Activated CD4-positive, alpha-beta T cell treated with anti-CD3 and anti-CD28 coated beads, Interleukin-2, Interleukin-6, amounts not matched to agents 100 ng/mL and 50 ng/mL, durations not matched to agents 16 hours and 8 hours (primary cell): ENCODE measurements around the gene GANC.
A peak's percentile ranks its signal among the peaks of the same experiment; 100 is the strongest.
"Not testable (repeated sequence)": the region's sequence is repeated elsewhere in the genome, so short reads cannot be mapped to it uniquely, and the experiment has no call there.

ENCODE experiments used
- DNase-seq: peaks from one replicate; pipeline ENCODE4 v3.0.0-alpha.2; 2020

GANC gene

DNA sequence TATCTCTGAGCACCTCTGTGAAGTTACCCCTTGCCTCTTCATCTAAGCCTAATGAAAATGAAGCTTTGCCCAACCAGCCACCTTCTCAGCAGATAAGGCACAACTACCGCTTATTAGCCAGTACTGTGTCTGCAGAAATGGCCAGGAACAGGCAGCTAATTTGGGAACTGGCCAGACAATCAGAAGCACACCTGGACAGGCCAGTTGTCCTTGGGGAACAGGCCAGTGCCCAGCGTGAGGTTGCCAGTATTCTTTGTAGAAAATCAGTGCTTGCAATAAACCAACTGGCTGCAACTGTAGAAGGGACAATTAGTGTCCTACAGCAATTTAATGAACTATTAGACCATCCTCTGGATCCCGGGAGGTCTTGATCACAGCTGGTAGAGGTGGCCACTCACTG lies 10.7 kb downstream of the GANC start:
- DNase-seq = no peak

DNA sequence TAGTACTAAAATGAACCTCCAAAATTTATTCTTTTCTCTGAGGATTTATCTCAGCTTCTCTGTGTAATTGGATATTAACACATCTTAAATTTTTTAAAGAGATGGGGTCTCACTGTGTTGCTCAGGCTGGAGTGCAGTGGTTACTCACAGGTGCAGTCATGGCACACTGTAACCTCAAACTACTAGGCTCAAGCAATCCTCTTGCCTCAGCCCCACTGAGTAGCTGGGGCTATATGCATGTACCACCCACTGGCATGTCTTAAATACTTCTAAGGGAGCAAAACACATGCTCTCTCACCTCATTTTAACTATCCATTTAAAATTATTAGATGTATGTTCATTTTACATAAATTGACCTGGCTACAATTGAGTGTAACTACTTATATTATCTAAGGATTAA lies 11.6 kb downstream of the GANC start:
- no peak for DNase-seq

DNA sequence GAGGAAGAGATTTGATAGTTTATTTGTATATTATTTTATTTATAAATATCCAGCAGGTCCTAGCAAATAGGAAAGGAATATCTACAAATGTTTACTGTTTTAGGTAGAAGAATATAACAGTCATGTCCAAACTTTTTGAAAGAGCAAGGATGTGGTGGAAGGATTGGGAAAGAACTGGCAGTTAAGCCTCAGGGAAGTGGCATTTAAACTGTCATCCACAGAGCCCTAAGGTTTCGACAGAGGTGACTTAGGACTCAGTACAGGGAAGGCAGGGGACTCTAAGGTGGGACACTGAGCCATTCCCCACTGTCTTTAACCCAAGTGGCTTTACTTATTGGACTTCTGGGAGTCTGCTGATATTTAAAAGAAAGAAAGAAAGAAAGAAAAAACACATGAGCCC lies 12.0 kb downstream of the GANC start:
- DNase-seq = no peak

DNA sequence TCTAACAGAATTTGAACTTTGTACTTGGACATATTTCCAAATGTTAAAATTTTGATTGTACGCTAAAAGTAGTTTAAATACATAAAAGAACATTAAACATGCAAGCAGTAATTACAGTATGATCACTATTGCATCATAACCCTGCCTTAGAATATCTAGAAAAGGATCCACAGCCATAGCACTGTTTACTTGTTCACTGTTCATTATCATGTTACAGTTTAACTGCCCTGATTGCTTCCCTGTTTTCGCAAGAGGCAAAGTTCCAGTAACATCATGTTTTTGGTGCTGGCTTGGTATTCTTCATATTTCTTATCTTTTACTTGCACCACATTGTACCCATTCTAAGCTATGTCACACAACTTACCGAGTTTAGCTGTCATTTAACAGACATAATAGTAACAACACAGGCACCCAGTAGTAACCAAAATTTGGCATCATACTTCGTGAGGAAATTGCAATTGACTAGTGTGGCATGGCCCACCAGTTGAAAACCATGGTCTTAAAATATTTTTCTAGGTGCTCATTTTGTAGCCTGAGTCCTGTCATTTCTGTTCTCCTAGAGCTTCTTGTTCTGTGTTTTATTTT lies 13.5 kb downstream of the GANC start:
- no peak for DNase-seq

DNA sequence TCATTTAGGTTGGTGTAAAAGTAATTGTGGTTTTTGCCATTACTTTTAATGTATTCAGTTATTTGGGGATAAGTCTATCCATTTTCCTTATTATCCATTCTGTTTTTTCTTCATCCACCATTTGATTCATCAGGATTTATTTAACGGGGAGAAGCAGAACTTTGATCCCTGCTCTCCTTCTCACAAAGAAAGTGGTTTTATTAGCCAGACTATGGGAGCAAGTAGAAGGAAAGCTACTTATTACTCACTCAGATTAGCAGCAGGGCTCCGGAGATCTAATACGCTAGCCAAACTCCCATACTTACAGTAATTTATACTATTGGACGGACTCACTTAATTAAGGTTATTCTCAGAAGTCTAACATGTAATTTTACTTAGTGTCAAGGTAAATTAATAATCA lies 14.9 kb downstream of the GANC start:
- no peak for DNase-seq

DNA sequence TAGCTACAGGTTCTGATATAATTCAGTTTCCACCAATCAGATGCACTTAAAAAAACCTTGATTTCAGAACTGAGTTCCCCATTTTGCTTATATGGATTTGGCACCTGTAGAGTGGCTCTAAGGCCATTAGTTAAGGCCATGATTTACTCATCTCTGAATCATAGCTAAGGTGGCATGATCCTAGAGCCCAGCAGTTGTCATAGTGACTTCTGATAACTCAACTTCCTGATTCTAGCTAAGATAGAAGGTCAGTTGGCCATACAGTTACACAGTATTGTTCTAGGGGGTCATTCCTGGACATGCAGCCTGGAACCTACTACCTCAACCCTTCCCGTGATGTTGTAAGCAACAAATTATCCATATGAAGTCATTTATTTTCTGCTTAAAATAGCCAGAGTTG lies 16.2 kb downstream of the GANC start:
- no peak for DNase-seq

DNA sequence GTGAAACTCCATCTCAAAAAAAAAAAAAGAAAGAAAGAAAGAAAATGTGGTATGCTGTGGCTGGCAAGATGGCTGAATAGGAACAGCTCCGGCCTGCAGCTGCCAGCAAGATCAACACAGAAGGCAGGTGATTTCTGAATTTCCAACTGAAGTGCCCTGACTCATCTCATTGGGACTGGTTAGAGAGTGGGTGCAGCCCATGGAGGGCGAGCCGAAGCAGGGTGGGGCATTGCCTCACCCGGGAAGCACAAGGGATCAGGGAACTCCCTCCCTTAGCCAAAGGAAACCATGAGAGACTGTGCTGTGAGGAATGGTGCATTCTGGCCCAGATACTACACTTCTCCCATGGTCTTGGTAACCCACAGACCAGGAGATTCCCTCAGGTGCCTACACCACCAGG lies 28.0 kb downstream of the GANC start:
- not testable (repeated sequence) for DNase-seq

DNA sequence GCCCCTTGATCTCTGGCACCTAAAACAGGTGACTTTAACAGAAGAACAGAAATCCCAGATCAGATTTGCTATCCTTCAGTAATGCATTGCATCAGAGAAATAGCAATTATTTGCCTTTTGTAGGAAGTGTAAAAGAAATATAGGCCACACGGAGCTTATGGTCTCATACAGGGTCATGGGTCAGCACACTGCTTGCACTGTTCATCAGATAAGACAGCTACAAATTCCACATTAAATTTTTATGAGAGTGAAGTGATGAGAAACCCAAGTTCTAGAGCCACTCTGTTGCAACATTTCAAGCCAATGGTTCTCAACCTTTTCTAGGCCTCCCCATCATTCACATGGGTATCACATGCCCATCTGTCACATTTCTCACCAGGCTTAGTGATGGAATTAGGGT lies 33.7 kb downstream of the GANC start:
- DNase-seq = no peak

DNA sequence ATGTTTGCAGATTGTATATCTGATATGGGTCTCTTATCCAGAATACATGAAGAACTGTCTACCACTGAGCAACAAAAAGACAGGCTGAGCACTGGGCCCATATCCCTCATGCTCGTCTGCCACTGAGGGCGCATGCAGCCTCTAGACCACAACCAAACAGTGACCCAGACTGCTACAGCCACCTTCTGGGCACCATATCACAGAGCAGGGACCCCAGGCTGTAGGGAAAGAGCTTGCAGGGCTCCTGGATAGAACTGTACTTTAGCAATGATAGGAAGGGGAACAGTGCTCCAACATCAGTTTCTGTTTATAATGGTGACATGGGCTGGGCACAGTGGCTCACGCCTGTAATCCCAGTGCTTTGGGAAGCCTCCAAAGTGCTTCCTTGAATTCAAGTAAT lies 40.5 kb downstream of the GANC start:
- no peak for DNase-seq

DNA sequence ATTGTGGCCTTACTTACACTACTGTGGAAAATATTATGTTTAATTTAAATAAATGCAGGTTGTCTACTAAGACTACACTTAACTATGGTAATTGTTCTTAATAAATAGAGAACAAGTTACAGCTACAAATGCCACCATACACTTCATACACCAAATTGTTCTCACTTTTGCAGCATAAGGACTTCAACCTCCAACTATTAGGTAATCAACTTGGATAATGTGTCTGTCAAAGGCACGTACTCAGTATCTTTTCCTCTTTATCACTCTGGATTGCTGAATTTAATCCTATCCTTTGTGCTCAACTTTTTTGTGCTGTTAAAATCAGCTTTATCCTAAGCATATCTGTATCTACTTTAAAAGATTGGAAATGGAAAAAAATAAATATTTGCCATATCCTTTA lies 41.8 kb downstream of the GANC start:
- no peak for DNase-seq

DNA sequence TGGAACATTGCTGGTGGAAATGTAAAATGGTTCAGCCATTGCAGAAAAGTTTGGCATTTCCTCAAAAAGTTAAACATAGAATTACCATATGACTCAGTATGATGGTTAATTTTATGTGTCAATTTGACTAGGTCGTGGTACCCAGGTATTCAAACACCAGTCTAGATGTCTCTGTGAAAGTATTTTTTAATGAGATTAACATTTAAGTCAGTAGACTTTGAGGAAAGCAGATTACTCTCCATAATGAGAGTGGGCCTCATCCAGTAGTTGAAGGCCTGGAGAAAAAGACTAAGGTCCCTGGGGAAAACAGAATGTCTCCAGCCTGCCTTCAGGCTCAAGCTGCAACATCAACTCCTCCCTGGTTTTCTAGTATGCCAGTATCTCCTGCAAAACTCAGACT lies 42.5 kb downstream of the GANC start:
- peak; percentile 6 for DNase-seq

DNA sequence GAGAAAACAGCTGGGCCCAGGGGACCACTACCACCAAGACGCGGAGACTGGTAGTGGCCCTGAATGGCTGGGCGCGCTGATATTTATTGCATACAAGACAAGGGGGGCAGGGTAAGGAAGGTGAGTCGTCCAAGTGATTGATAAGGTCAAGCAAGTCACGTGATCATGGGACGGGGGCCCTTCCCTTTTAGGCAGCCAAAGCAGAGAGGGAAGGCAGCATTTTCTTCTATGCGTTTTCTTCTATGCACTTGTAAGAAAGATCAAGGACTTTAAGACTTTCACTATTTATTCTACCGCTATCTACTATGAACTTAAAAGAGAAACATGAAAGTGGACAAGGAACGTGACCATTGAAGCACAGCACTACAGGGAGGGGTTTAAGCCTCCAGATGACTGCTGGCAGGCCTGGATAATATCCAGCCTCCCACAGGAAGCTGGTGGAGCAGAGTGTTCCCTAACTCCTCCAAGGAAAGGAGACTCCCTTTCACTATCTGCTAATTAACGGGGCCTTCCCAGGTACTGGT lies 43.3 kb downstream of the GANC start:
- not testable (repeated sequence) for DNase-seq

DNA sequence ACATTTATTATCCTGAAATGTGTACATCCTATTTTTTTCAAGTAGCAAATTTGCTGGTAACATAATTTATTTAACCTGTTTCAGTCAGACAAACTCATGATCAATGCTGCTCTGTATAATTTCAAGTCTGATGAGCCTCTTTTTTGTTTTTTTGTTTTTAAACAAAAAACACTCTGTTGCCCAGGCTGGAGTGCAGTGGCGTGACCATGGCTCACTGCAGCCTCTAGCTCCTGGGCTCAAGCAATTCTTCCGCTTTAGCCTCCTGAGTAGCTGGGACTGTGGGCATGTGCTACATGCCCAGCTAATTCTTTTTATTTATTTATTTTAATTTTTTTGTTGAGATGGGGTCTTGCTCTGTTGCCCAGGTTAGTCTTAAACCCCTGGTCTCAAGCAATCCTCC lies 46.2 kb downstream of the GANC start:
- DNase-seq = no peak

DNA sequence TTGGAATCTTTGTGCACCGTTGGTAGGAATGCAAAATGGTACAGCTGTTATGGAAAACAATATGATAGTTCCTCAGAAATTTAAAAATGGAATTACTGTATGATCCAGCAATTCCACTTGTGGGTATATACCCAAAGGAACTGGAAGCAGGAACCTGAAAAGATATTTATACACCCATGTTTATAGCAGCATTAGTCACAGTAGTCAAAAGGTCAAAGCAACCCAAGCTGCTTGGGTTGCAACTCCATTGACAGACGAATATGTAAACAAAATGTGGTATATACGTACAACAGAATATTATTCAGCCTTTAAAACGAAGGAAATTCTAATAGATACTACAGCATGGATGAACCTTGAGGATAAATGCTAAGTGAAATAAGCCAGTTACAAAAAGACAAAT lies 51.3 kb downstream of the GANC start:
- DNase-seq = no peak

DNA sequence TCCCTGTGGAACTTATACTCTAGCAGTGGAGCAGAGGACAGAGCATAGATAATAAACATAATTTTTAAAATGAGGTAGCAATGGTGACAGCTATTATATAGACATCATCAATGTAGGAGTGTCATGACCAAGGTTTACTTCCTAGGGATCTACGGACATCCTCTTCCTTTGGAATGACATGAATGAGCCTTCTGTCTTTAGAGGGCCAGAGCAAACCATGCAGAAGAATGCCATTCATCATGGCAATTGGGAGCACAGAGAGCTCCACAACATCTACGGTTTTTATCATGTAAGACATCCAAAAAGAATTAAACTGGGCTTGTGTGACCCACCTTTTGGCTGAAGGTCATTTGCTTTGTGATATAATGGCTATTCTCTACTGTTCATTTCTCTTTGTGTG lies 56.2 kb downstream of the GANC start:
- no peak for DNase-seq

DNA sequence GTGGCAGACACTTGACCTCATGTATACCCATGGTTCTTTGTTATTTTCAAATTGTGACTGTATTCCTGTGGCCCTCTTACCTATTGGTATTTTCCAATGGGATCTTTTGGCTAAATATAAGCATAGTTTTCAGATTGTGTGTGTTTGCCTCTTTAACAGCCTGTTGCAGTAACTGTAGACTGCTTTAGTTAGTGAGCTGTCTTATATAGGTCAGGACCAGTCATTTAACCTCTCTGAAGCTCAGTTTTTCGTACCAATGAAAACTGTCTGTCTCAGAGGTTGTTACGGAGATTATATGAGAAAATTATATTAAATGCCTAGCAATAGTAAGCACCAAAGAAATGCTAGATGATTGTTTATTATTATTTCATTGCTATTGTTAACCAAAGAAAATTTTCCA lies 57.0 kb downstream of the GANC start:
- DNase-seq = no peak

DNA sequence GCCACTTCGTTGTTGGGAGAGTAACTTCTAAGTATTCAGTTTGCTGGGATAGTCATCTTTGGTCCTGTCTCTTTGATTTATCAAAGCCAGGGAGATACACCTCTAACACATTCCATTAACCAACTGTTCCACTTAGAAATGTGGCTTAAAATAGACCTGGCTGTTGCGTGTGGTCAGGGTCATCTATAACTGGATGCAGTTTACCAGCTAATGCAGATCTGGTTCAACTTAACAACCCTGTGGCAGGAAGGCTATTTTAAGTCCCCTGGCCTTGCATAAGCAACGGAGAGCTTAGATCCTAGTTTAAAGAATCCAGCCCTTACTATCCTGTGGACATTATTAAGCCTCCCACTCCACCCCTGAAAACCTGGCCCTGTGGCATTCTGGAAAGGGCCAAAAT lies 58.2 kb downstream of the GANC start:
- no peak for DNase-seq

DNA sequence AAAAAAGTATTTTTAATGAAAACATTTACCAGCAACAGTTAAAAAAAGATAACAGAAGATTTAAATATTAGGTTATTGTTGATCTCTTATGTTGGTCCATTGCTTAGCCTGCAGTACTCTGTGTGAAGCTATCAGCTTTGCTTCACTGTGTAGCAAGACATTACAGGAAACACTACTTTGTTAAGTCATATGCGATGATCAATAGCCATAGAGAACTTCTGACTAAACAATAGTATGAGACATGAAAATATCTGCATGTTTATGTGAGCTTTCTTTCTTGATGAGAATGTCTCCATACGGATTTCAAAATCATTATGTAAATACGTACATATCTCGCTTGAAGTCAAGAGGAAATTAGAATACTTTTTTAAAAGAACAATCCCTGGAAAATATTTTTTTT lies 59.3 kb downstream of the GANC start:
- DNase-seq = no peak

DNA sequence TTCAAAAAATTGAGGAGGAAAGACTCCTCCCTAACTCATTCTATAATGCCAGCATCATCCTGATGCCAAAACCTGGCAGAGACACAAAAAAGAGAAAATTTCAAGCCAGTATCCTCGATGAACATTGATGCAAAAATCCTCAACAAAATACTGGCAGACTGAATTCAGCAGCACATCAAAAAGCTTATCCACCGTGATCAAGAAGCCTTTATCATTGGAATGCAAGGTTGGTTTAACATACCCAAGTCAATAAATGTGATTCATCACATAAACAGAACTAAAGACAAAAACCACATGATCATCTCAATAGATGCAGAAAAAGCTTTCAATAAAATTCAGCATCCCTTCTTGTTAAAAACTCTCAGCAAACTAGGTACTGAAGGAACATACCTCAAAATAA lies 62.1 kb downstream of the GANC start:
- DNase-seq = no peak

DNA sequence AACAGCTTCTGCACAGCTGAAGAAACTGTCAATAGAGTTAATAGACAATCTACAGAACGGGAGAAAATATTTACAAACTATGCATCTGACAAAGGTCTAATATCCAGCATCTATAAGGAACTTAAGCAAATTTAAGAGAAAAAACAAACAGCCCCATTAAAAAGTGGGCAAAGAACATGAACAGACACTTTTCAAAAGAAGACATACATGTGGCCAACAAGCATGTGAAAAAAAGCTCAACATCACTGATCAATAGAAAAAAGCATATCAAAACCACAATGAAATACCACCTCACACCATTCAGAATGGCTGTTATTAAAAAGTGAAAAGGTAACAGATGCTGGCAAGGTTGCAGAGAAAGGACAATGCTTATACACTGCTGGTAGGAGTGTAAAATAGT lies 63.6 kb downstream of the GANC start:
- not testable (repeated sequence) for DNase-seq

DNA sequence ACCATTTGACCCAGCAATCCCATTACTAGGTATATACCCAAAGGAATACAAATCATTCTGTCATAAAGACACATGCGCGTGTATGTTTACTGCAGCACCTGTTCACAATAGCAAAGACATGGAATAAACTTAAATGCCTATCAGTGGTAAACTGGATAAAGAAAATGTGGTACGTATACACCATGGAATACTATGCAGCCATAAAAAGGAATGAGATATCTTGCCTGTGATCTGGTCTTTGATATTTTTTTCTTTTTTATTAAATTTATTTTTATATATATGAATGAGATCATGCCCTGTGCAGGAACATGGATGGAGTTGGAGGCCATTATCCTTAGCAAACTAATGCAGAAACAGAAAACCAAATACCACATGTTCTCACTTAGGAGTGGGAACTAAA lies 64.1 kb downstream of the GANC start:
- not testable (repeated sequence) for DNase-seq

DNA sequence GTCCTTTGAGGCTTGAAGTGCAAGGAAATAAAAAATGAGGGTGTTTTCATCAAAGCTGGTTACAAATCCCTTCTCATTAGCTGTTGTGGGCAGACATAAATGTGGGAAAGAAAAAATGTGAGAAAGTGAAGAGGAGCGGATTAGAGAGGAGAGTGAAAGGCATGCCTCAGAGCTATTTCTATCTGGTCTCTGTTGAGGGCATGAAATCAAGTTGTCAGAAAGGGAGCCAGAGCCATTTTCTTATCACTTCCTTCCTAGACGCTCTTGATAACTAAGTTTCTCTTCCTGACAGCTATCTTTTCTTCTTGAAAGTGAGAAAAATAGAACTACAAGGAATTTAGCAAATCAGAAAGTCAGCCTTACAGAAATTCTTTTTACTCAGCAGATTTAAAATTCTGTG lies 65.5 kb downstream of the GANC start:
- DNase-seq = no peak

DNA sequence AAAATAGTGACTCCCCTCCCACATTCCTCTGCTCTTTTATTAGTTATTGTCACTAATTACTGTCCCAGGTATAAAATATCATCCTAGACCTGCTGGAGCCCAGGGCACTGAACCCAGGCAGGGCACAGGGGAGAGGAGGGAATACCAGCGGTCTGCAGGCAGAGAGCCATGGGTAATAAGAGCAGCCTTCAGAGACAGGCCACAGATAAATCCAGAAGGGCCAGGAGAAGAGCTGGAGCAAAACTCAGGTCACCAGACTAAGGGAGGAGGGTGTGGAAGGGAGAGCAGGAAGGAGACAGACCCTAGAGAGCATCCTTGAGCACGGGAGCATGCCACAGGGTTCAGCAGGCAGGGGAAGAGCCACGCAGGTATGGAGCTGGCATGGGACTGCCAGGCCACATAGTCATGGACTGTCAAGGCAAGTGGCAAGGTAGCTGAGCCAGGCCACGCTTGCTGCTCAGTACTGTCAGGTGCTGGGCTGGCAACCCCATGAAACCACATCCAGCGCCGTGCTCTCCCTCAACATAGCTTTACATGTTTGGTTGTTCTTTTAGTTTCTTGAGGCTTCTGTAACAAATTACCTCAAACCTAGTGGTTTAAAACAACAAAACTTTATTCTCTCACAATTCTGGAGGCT lies 70.7 kb downstream of the GANC start:
- no peak for DNase-seq

DNA sequence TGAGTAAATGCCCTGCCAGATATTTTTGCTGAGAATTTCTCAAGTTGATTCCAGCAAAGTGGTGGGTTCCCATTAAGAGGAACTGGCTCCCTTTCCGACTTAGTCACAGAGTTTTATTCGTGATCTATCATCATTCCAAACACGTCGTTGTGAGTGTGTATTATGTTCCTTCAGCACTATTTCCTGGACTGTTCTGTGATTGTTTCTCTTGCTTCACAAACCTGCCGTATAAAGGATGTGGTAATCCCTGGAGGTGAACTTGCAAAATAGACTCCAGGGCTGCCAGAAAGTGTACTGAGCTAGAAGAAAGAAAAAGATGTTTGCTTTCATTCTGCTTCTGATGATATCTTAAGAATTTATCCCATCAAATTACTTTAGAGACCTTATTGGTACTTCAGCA lies 71.8 kb downstream of the GANC start:
- no peak for DNase-seq

DNA sequence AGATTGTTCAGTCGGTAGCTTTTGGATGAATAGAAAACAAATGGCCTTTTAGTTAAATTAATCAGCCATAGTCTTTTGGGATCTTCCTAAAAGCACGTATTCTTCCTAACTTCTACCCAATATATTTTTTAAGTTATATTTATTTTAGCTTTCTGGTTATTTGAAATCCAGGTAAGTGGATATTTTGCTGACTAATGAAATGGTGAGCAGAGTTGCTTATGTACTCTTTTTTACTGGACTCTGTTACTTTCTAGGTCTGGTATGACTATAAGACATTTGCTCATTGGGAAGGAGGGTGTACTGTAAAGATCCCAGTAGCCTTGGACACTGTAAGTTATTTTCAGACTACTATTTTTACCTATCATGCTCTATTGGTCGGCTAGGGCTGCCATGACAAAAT lies 72.5 kb downstream of the GANC start:
- DNase-seq = no peak
